OCI-LY3 (cell line): Measurements from ENCODE around the gene CDON.

Experiments used
- CTCF ChIP-seq: fragments of 200-600, 300-600 bp; sonication (generic); IDR thresholded peaks from 2 replicates; pipeline ENCODE4 v1.5.1; 2014; ENCODE audit warnings: antibody characterized with exemption, low read length, low read depth
- EZH2phosphoT487 ChIP-seq: fragments of 200-600 bp; shearing (Covaris generic); IDR thresholded peaks from 2 replicates; pipeline ENCODE4 v1.6.1; 2018; ENCODE audit warnings: antibody characterized with exemption, mixed run types, low read depth

GRCh38 chr11:126098204-126098769 lies 35.6 kb upstream of the CDON start:
- no peak for TF ChIP-seq CTCF
- TF ChIP-seq EZH2phosphoT487, result no peak
